ENCODE data around the gene KCNQ1OT1.

Gene KCNQ1OT1

GRCh38 chr11:2719831-2720590 is 20.2 kb upstream of the KCNQ1OT1 start:
- DNase-seq, result no peak

- no peak for DNase-seq
Observed at GRCh38 chr11:2718817-2719438, 19.1 kb upstream of the KCNQ1OT1 start.

GRCh38 chr11:2717561-2718325 is 17.9 kb upstream of the KCNQ1OT1 start:
- DNase-seq, result no peak

- DNase-seq, result no peak
Observed at GRCh38 chr11:2716376-2717095, 16.7 kb upstream of the KCNQ1OT1 start.

GRCh38 chr11:2715716-2716350 is 16.0 kb upstream of the KCNQ1OT1 start:
- no peak for DNase-seq

GRCh38 chr11:2714871-2715270 is 15.1 kb upstream of the KCNQ1OT1 start:
- no peak for DNase-seq

- DNase-seq, result no peak
Observed at GRCh38 chr11:2714463-2714800, 14.6 kb upstream of the KCNQ1OT1 start.

GRCh38 chr11:2713661-2714462 is 14.1 kb upstream of the KCNQ1OT1 start:
- no peak for DNase-seq

- no peak for DNase-seq
Observed at GRCh38 chr11:2713094-2713493, 13.3 kb upstream of the KCNQ1OT1 start.

GRCh38 chr11:2711161-2711560 is 11.4 kb upstream of the KCNQ1OT1 start:
- DNase-seq, result no peak

- no peak for DNase-seq
Observed at GRCh38 chr11:2709429-2709828, 9.6 kb upstream of the KCNQ1OT1 start.

GRCh38 chr11:2708757-2709281 is 9.0 kb upstream of the KCNQ1OT1 start:
- no peak for DNase-seq

GRCh38 chr11:2708151-2708581 is 8.4 kb upstream of the KCNQ1OT1 start:
- DNase-seq, result no peak

- no peak for DNase-seq
Observed at GRCh38 chr11:2707736-2708135, 7.9 kb upstream of the KCNQ1OT1 start.

- DNase-seq, result no peak
Observed at GRCh38 chr11:2706321-2706720, 6.5 kb upstream of the KCNQ1OT1 start.

GRCh38 chr11:2704896-2705606 is 5.3 kb upstream of the KCNQ1OT1 start:
- DNase-seq, result no peak

- no peak for DNase-seq
Observed at GRCh38 chr11:2704356-2704755, 4.6 kb upstream of the KCNQ1OT1 start.

GRCh38 chr11:2703363-2704141 is 3.8 kb upstream of the KCNQ1OT1 start:
- no peak for DNase-seq

GRCh38 chr11:2702771-2703362 is 3.1 kb upstream of the KCNQ1OT1 start:
- DNase-seq, result no peak

Data from NCI-H1417 treated with DMSO at 0.1 percent for 48 hours (cell line).